ENCODE data around the gene SH3RF3. TPM values are rescaled to one million over a fixed set of nuclear protein-coding genes. Genes with fewer than 3 reads are reported as not detected.

Gene SH3RF3
- total RNA-seq, 2 donors from 2014 or later = 0.05 TPM; not detected in 1

- Mint-ChIP-seq H3K27ac (no peak overlapping the region), H3K27me3 (peaks cover 4 to 6% of the 10 kb centered on the region in 2 donors), H3K36me3 (no peaks in the 10 kb centered on the region), H3K4me3 (no peak overlapping the region), H3K4me1 (ENCODE audit: low read depth in 2 of 2) (peaks cover 1 to 7% of the 10 kb centered on the region in 2 donors), H3K9me3 (no peaks in the 10 kb centered on the region)
- ATAC-seq (no peak), DNase-seq (ENCODE audit: low spot score) (no peak)
Observed at GRCh38 chr2:109475531-109476210, 346.7 kb downstream of the SH3RF3 start.

GRCh38 chr2:109476641-109477441, 347.8 kb downstream of the SH3RF3 start:
- Mint-ChIP-seq H3K4me1 (ENCODE audit: low read depth in 2 of 2) (peaks cover 0 to 6% of the 10 kb centered on the region in 2 donors), H3K9me3 (no peaks in the 10 kb centered on the region), H3K27ac (no peak overlapping the region), H3K27me3 (peaks cover 6 to 7% of the 10 kb centered on the region in 2 donors), H3K4me3 (no peak overlapping the region), H3K36me3 (no peaks in the 10 kb centered on the region)
- DNase-seq (ENCODE audit: low spot score) = no peak
- ATAC-seq = no peak

GRCh38 chr2:109478906-109479493, 350.0 kb downstream of the SH3RF3 start:
- no peak overlapping the region for H3K4me3 Mint-ChIP-seq
- peaks cover 15 to 17% of the 10 kb centered on the region in 2 donors for H3K27me3 Mint-ChIP-seq
- peaks cover 0 to 4% of the 10 kb centered on the region in 2 donors for H3K4me1 Mint-ChIP-seq (ENCODE audit: low read depth in 2 of 2)
- DNase-seq (ENCODE audit: low spot score) = no peak
- H3K27ac Mint-ChIP-seq = no peak overlapping the region
- H3K36me3 Mint-ChIP-seq = no peaks in the 10 kb centered on the region
- ATAC-seq = no peak
- H3K9me3 Mint-ChIP-seq = no peaks in the 10 kb centered on the region

- peaks cover 0 to 3% of the 10 kb centered on the region in 2 donors for H3K4me1 Mint-ChIP-seq (ENCODE audit: low read depth in 2 of 2)
Observed at GRCh38 chr2:109479804-109480203, 350.8 kb downstream of the SH3RF3 start.

GRCh38 chr2:109480486-109481195, 351.6 kb downstream of the SH3RF3 start:
- Mint-ChIP-seq H3K9me3 (no peaks in the 10 kb centered on the region), H3K27me3 (peaks cover 17% of the 10 kb centered on the region in 2 donors), H3K4me3 (no peak overlapping the region), H3K4me1 (ENCODE audit: low read depth in 2 of 2) (peaks cover 0 to 3% of the 10 kb centered on the region in 2 donors), H3K36me3 (no peaks in the 10 kb centered on the region), H3K27ac (no peak overlapping the region)
- no peak for ATAC-seq
- DNase-seq (ENCODE audit: low spot score) = no peak

More at GRCh38 chr2:109479804-109480203, 350.8 kb downstream of the SH3RF3 start:
- no peak overlapping the region for H3K4me3 Mint-ChIP-seq
- H3K9me3 Mint-ChIP-seq = no peaks in the 10 kb centered on the region
- H3K27me3 Mint-ChIP-seq = peaks cover 17% of the 10 kb centered on the region in 2 donors
- DNase-seq (ENCODE audit: low spot score) = no peak
- no peak for ATAC-seq
- H3K27ac Mint-ChIP-seq = no peak overlapping the region
- H3K36me3 Mint-ChIP-seq = no peaks in the 10 kb centered on the region

GRCh38 chr2:109481196-109481555, 352.2 kb downstream of the SH3RF3 start:
- ATAC-seq = no peak
- Mint-ChIP-seq H3K4me1 (ENCODE audit: low read depth in 2 of 2) (peaks cover 0 to 3% of the 10 kb centered on the region in 2 donors), H3K27me3 (peaks cover 17 to 23% of the 10 kb centered on the region in 2 donors), H3K36me3 (no peaks in the 10 kb centered on the region), H3K9me3 (no peaks in the 10 kb centered on the region), H3K4me3 (no peak overlapping the region), H3K27ac (no peak overlapping the region)
- DNase-seq (ENCODE audit: low spot score) = no peak

- Mint-ChIP-seq H3K4me3 (no peak overlapping the region), H3K4me1 (ENCODE audit: low read depth in 2 of 2) (peaks cover 0 to 3% of the 10 kb centered on the region in 2 donors), H3K36me3 (no peaks in the 10 kb centered on the region), H3K9me3 (no peaks in the 10 kb centered on the region), H3K27me3 (peaks cover 17 to 23% of the 10 kb centered on the region in 2 donors), H3K27ac (no peak overlapping the region)
- DNase-seq (ENCODE audit: low spot score) (no peak), ATAC-seq (no peak)
Observed at GRCh38 chr2:109481599-109481998, 352.6 kb downstream of the SH3RF3 start.

GRCh38 chr2:109482361-109482861, 353.4 kb downstream of the SH3RF3 start:
- H3K27me3 Mint-ChIP-seq = peaks cover 17 to 23% of the 10 kb centered on the region in 2 donors
- no peaks in the 10 kb centered on the region for H3K9me3 Mint-ChIP-seq

DNA sequence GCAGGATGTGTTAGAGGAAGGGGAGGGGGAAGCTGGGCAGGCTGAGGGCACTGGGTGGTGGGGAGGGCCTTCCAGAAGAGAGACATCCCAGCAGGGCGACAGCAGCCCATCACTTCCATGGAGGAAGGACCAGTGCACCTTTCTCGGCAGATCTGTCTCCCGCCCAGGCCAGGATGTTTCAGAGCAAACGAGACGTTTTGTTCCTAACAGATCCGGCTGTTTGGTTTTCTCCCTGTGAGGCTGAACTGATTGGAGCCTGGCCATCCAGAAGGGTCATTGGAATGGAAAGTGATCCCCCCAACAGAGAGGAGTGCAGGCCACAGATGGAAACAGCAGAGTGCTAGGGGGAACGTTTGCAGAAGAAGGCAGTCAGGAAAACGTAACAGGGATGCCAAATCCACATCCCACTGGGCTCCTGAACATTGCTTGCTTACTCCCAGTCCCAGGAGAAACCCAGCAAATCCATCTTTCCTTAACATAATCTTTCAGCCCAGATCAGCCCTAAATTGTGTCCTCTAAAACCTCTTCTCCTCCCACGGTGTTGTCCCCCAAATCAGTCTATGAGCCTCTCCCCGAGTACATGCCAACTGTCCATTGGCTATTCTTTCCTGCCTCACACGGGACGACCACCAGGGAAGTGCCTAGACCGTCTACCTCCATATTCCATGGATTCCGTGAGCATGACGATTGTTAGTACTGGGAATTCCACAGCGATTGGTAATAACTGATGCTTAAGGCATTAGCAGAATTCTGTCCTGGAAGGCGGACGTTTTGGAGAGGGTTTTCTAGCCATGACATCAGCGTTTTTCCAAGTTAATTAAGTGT, 357.9 kb downstream of the SH3RF3 start:
- peaks cover 11 to 16% of the 10 kb centered on the region in 2 donors for H3K27me3 Mint-ChIP-seq
- DNase-seq (ENCODE audit: low spot score) (no peak), ATAC-seq (no peak)
- no peaks in the 10 kb centered on the region for H3K4me1 Mint-ChIP-seq (ENCODE audit: low read depth in 2 of 2)
- H3K27ac Mint-ChIP-seq = no peak overlapping the region
- H3K9me3 Mint-ChIP-seq = no peaks in the 10 kb centered on the region
- no peaks in the 10 kb centered on the region for H3K36me3 Mint-ChIP-seq
- H3K4me3 Mint-ChIP-seq = no peak overlapping the region

More at GRCh38 chr2:109482361-109482861, 353.4 kb downstream of the SH3RF3 start:
- H3K27ac Mint-ChIP-seq = no peak overlapping the region
- ATAC-seq (no peak), DNase-seq (ENCODE audit: low spot score) (no peak)
- H3K4me1 Mint-ChIP-seq (ENCODE audit: low read depth in 2 of 2) = peaks cover 0 to 3% of the 10 kb centered on the region in 2 donors
- H3K36me3 Mint-ChIP-seq = no peaks in the 10 kb centered on the region
- no peak overlapping the region for H3K4me3 Mint-ChIP-seq

DNA sequence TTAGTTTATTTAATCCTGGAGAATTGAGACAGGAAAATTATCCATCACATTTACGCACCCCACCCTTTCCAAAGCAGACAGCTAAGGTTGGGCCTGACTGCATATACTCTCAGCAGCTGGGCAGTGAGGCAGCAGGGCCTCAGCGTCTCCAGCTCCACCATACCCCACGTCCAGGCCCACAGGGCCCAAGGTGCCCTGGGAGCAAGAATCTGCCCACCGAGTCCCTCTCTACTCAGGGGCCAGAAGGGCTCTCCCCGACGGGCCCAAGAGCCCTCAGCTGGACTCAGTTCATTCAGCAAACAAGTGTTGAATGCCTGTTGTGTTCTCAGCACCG, 358.5 kb downstream of the SH3RF3 start:
- ATAC-seq (no peak), DNase-seq (ENCODE audit: low spot score) (no peak)
- Mint-ChIP-seq H3K4me3 (no peak overlapping the region), H3K4me1 (ENCODE audit: low read depth in 2 of 2) (no peaks in the 10 kb centered on the region), H3K27me3 (peaks cover 10 to 16% of the 10 kb centered on the region in 2 donors), H3K36me3 (no peaks in the 10 kb centered on the region), H3K9me3 (no peaks in the 10 kb centered on the region), H3K27ac (no peak overlapping the region)

- Mint-ChIP-seq H3K4me3 (no peak overlapping the region), H3K27ac (no peak overlapping the region), H3K9me3 (no peaks in the 10 kb centered on the region), H3K36me3 (no peaks in the 10 kb centered on the region), H3K27me3 (peaks cover 4 to 12% of the 10 kb centered on the region in 2 donors), H3K4me1 (ENCODE audit: low read depth in 2 of 2) (no peaks in the 10 kb centered on the region)
- no peak for ATAC-seq
- no peak for DNase-seq (ENCODE audit: low spot score)
Observed at GRCh38 chr2:109487871-109488655, 359.1 kb downstream of the SH3RF3 start.

- H3K9me3 Mint-ChIP-seq = no peaks in the 10 kb centered on the region
- H3K27ac Mint-ChIP-seq = no peak overlapping the region
- no peak overlapping the region for H3K4me3 Mint-ChIP-seq
Observed at GRCh38 chr2:109489296-109489695, 360.3 kb downstream of the SH3RF3 start.

More at GRCh38 chr2:109489296-109489695, 360.3 kb downstream of the SH3RF3 start:
- no peaks in the 10 kb centered on the region for H3K36me3 Mint-ChIP-seq
- H3K27me3 Mint-ChIP-seq = peaks cover 0 to 7% of the 10 kb centered on the region in 2 donors
- DNase-seq (ENCODE audit: low spot score) = no peak
- H3K4me1 Mint-ChIP-seq (ENCODE audit: low read depth in 2 of 2) = no peaks in the 10 kb centered on the region
- ATAC-seq = no peak

Data from natural killer cell treated with Interleukin-12 subunit alpha and Interleukin-12 subunit beta and Interleukin-15 and Interleukin-18, amount 100 ng/mL, for 72 hours (primary cell).